ENCODE measurements around the gene NCOA1.

- no peak for TF ChIP-seq CSRNP3 (CRISPR knock-in tag; IDR thresholded peaks at IDR 0.05)
- TF ChIP-seq ZC3H10 (CRISPR knock-in tag; IDR thresholded peaks at IDR 0.05), result no peak
- TF ChIP-seq OSR1 (CRISPR knock-in tag; IDR thresholded peaks at IDR 0.05), result no peak
- no peak for TF ChIP-seq ZFP30 (CRISPR knock-in tag; IDR thresholded peaks at IDR 0.05)
- TF ChIP-seq ISL1 (CRISPR knock-in tag; IDR thresholded peaks at IDR 0.05), result no peak
- TF ChIP-seq ESRRG (CRISPR knock-in tag; IDR thresholded peaks at IDR 0.05), result no peak
- TF ChIP-seq POU6F1 (CRISPR knock-in tag; IDR thresholded peaks at IDR 0.05; ENCODE audit: borderline replicate concordance, low read depth), result no peak
- TF ChIP-seq SNAI2 (CRISPR knock-in tag; IDR thresholded peaks at IDR 0.05), result no peak
- no peak for TF ChIP-seq CREB5 (CRISPR knock-in tag; IDR thresholded peaks at IDR 0.05; ENCODE audit: low read depth)
- TF ChIP-seq ZNF8 (CRISPR knock-in tag; IDR thresholded peaks at IDR 0.05), result no peak
- no peak for TF ChIP-seq TOX (CRISPR knock-in tag; IDR thresholded peaks at IDR 0.05; ENCODE audit: borderline replicate concordance)
- TF ChIP-seq PATZ1 (CRISPR knock-in tag; IDR thresholded peaks at IDR 0.05; ENCODE audit: borderline replicate concordance), result no peak
- TF ChIP-seq RARB (CRISPR knock-in tag; IDR thresholded peaks at IDR 0.05), result no peak
- no peak for TF ChIP-seq CSDC2 (CRISPR knock-in tag; IDR thresholded peaks at IDR 0.05)
These were observed 258.1 kb downstream of the NCOA1 start for GRCh38 chr2:24749069-24749691.

Measured in SK-N-SH treated with all-trans-retinoic acid at 6 μM for 48 hours (cell line).